ENCODE data around the gene SNAP47.

SNAP47 gene

GRCh38 chr1:227742738-227743715 is 7.8 kb downstream of the SNAP47 start:
- no peak overlapping the region for H3K9ac ChIP-seq
- no peaks in the 10 kb centered on the region for H3K36me3 ChIP-seq (ENCODE audit: insufficient read depth)
- no peak overlapping the region for H3K4me3 ChIP-seq (IDR thresholded peaks at IDR 0.05; ENCODE audit: insufficient read depth, low read depth, low read length)
- no peak overlapping the region for H2AFZ ChIP-seq (ENCODE audit: low read depth)
- TF ChIP-seq, protein P1, sequence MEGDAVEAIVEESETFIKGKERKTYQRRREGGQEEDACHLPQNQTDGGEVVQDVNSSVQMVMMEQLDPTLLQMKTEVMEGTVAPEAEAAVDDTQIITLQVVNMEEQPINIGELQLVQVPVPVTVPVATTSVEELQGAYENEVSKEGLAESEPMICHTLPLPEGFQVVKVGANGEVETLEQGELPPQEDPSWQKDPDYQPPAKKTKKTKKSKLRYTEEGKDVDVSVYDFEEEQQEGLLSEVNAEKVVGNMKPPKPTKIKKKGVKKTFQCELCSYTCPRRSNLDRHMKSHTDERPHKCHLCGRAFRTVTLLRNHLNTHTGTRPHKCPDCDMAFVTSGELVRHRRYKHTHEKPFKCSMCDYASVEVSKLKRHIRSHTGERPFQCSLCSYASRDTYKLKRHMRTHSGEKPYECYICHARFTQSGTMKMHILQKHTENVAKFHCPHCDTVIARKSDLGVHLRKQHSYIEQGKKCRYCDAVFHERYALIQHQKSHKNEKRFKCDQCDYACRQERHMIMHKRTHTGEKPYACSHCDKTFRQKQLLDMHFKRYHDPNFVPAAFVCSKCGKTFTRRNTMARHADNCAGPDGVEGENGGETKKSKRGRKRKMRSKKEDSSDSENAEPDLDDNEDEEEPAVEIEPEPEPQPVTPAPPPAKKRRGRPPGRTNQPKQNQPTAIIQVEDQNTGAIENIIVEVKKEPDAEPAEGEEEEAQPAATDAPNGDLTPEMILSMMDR (conservative IDR thresholded peaks at IDR 0.05; ENCODE audit: low read depth, low read length), result no peak
- H3K79me2 ChIP-seq (ENCODE audit: insufficient read depth, low read depth), result peaks cover 41% of the 10 kb centered on the region; the same call in 1 of the 2 replicates
- H3K27ac ChIP-seq, result no peak overlapping the region
- no peaks in the 10 kb centered on the region for H3K4me1 ChIP-seq (ENCODE audit: low read depth, poor library complexity, severe bottlenecking)
- no peaks in the 10 kb centered on the region for H4K20me1 ChIP-seq (ENCODE audit: insufficient read depth)
- no peak overlapping the region for H3K4me2 ChIP-seq
- H3K27me3 ChIP-seq (ENCODE audit: insufficient read depth, low read depth), result no peaks in the 10 kb centered on the region

GRCh38 chr1:227744668-227745067 is 9.4 kb downstream of the SNAP47 start:
- TF ChIP-seq, protein P1 (conservative IDR thresholded peaks at IDR 0.05; ENCODE audit: low read depth, low read length), result no peak
- Histone ChIP-seq H3K4me1 (ENCODE audit: low read depth, poor library complexity, severe bottlenecking) (no peaks in the 10 kb centered on the region), H4K20me1 (ENCODE audit: insufficient read depth) (no peaks in the 10 kb centered on the region), H3K27ac (no peak overlapping the region), H3K4me2 (no peak overlapping the region), H2AFZ (ENCODE audit: low read depth) (no peak overlapping the region), H3K9ac (no peak overlapping the region), H3K4me3 (IDR thresholded peaks at IDR 0.05; ENCODE audit: insufficient read depth, low read depth, low read length) (no peak overlapping the region), H3K36me3 (ENCODE audit: insufficient read depth) (no peaks in the 10 kb centered on the region), H3K79me2 (ENCODE audit: insufficient read depth, low read depth) (peaks cover 31% of the 10 kb centered on the region; the same call in 1 of the 2 replicates), H3K27me3 (ENCODE audit: insufficient read depth, low read depth) (no peaks in the 10 kb centered on the region)

GRCh38 chr1:227745568-227746265 is 10.5 kb downstream of the SNAP47 start:
- peaks cover 28% of the 10 kb centered on the region; the same call in 1 of the 2 replicates for H3K79me2 ChIP-seq (ENCODE audit: insufficient read depth, low read depth)

DNA sequence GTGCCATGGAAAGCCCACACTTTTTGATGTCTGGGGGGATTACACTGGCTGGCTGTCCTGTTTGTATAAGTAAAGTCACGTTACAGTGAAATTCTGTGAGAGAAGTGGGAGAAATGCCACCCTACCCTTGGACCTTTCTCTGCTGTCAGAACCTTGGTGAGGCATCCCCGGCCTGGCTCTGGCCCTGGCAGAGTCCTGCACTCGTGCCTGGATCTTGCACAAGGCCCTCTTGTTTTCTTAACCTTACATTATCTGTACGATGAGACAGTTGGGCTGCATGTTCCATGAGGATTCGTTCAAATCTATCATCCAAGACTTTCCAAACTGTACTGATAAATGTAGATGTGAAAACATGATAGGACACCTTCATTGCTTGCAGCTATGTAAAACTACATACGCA is 11.4 kb downstream of the SNAP47 start:
- no peak overlapping the region for H3K4me3 ChIP-seq (IDR thresholded peaks at IDR 0.05; ENCODE audit: insufficient read depth, low read depth, low read length)
- H4K20me1 ChIP-seq (ENCODE audit: insufficient read depth), result no peaks in the 10 kb centered on the region
- H3K36me3 ChIP-seq (ENCODE audit: insufficient read depth), result no peaks in the 10 kb centered on the region
- TF ChIP-seq, protein P1 (conservative IDR thresholded peaks at IDR 0.05; ENCODE audit: low read depth, low read length), result no peak
- H3K27ac ChIP-seq, result no peak overlapping the region
- H3K79me2 ChIP-seq (ENCODE audit: insufficient read depth, low read depth), result peaks cover 24% of the 10 kb centered on the region; the same call in 1 of the 2 replicates
- H3K9ac ChIP-seq, result no peak overlapping the region
- no peaks in the 10 kb centered on the region for H3K4me1 ChIP-seq (ENCODE audit: low read depth, poor library complexity, severe bottlenecking)
- H2AFZ ChIP-seq (ENCODE audit: low read depth), result no peak overlapping the region
- no peaks in the 10 kb centered on the region for H3K27me3 ChIP-seq (ENCODE audit: insufficient read depth, low read depth)
- no peak overlapping the region for H3K4me2 ChIP-seq

More at GRCh38 chr1:227745568-227746265, 10.5 kb downstream of the SNAP47 start:
- Histone ChIP-seq H3K36me3 (ENCODE audit: insufficient read depth) (no peaks in the 10 kb centered on the region), H3K9ac (no peak overlapping the region), H3K27me3 (ENCODE audit: insufficient read depth, low read depth) (no peaks in the 10 kb centered on the region), H2AFZ (ENCODE audit: low read depth) (no peak overlapping the region), H3K4me2 (no peak overlapping the region), H3K4me1 (ENCODE audit: low read depth, poor library complexity, severe bottlenecking) (no peaks in the 10 kb centered on the region), H3K27ac (no peak overlapping the region), H4K20me1 (ENCODE audit: insufficient read depth) (no peaks in the 10 kb centered on the region), H3K4me3 (IDR thresholded peaks at IDR 0.05; ENCODE audit: insufficient read depth, low read depth, low read length) (no peak overlapping the region)
- TF ChIP-seq, protein P1 (conservative IDR thresholded peaks at IDR 0.05; ENCODE audit: low read depth, low read length), result no peak
